NT2/D1 (cell line): ENCODE results near the gene ABCG1.

Source experiments
- DNase-seq: peaks from one replicate; pipeline ENCODE4 v3.0.0-alpha.2; 2011; ENCODE audit warnings: low read depth, low spot score
- H3K27me3 ChIP-seq: 2 replicates; pipeline ENCODE4 v1.6.0; 2011; ENCODE audit warnings: mild to moderate bottlenecking; ENCODE audit not compliant: insufficient read length, insufficient read depth
- H3K36me3 ChIP-seq: 2 replicates; pipeline ENCODE4 v1.6.1; 2011; ENCODE audit warnings: mild to moderate bottlenecking, low read length, mixed read lengths; ENCODE audit not compliant: insufficient read depth, insufficient read length
- H3K4me1 ChIP-seq: 2 replicates; pipeline ENCODE4 v1.5.1; 2011; ENCODE audit not compliant: insufficient read depth, insufficient read length
- H3K4me3 ChIP-seq: 2 replicates; pipeline ENCODE4 v1.5.1; 2011; ENCODE audit warnings: low read depth; ENCODE audit not compliant: insufficient read length
- H3K9ac ChIP-seq: 2 replicates; pipeline ENCODE4 v1.6.0; 2011; ENCODE audit warnings: low read depth; ENCODE audit not compliant: insufficient read length
- H3K9me3 ChIP-seq: 2 replicates; pipeline ENCODE4 v1.5.1; 2011; ENCODE audit warnings: mild to moderate bottlenecking, low read length; ENCODE audit not compliant: insufficient read depth
- SUZ12 ChIP-seq: IDR thresholded peaks from 2 replicates; pipeline ENCODE4 v1.6.1; 2011; ENCODE audit not compliant: insufficient read length, insufficient read depth; ENCODE audit errors: extremely low read depth
- YY1 ChIP-seq: IDR thresholded peaks from 2 replicates; pipeline ENCODE4 v1.6.1; 2011; ENCODE audit not compliant: insufficient read length, insufficient read depth
- ZNF274 ChIP-seq: IDR thresholded peaks from 2 replicates; pipeline ENCODE4 v1.6.1; 2011; ENCODE audit warnings: mild to moderate bottlenecking, low read depth, low read length

ABCG1 gene

DNA sequence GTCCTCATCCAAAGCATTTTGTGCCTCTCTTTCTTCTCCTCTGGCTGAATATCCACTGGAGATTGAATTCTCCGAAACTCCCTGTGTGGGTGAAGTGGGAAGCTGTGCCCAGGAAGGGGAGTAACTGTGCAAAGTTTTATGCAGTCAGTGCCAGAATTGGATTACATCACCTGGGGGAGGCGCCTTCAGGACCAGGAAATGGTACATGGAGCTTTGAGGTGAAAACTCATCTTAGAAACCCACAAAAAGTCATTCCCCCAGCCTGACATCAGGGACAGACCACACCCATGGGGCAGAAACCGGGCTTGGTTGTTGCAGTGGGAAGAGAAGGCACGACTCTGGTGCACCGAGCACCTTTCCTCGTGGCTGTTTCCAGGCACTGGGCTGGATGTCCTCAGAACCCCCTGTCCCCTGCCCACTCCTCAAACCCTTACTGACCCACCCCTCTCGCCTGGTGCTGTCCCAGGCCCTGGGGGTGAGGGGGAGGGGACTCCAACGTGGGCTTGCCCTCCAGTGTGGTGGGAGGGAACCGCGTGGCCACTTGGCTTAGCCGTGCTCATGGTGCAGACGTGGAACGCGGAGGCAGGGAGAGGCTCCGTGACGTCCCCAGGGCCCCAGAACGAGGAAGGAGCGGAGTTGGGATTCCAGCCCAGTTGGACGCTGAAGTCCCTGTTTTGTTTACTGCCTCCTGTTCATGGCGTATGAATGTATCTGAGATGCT is 80.5 kb downstream of the ABCG1 start:
- Histone ChIP-seq H3K9ac (no peak overlapping the region), H3K4me3 (no peak overlapping the region), H3K27me3 (no peaks in the 10 kb centered on the region), H3K4me1 (peaks cover 8% of the 10 kb centered on the region), H3K9me3 (no peaks in the 10 kb centered on the region), H3K36me3 (no peaks in the 10 kb centered on the region)
- TF ChIP-seq YY1 (no peak), SUZ12 (no peak), ZNF274 (no peak)
- DNase-seq, result no peak

DNA sequence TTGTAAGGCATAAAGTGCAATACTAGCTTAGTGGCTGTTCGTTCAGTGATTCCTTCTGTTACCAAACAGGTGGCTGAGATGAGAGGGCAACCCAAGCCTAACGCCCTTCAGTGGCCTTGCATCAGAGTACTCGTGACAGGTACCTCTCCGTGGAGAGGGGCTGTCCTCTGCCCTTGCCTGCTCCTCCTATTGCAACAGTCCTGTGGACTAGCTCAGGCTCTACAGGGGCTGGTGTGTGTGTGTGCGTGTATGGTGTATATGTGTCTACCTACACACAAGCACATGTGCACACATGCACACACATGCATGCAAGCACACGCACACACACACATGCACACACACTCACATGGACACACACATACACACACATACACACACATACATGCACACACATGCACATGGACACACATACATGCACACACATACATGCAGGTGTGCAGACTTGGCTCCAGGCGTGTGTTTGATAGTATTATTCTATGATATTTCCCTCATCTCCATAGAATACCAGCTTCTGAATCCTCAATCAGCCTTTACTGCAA is 81.2 kb downstream of the ABCG1 start:
- Histone ChIP-seq H3K4me1 (peaks cover 8% of the 10 kb centered on the region), H3K9ac (no peak overlapping the region), H3K27me3 (no peaks in the 10 kb centered on the region), H3K36me3 (no peaks in the 10 kb centered on the region), H3K9me3 (no peaks in the 10 kb centered on the region), H3K4me3 (no peak overlapping the region)
- no peak for TF ChIP-seq ZNF274
- no peak for TF ChIP-seq SUZ12
- no peak for TF ChIP-seq YY1
- DNase-seq, result no peak

DNA sequence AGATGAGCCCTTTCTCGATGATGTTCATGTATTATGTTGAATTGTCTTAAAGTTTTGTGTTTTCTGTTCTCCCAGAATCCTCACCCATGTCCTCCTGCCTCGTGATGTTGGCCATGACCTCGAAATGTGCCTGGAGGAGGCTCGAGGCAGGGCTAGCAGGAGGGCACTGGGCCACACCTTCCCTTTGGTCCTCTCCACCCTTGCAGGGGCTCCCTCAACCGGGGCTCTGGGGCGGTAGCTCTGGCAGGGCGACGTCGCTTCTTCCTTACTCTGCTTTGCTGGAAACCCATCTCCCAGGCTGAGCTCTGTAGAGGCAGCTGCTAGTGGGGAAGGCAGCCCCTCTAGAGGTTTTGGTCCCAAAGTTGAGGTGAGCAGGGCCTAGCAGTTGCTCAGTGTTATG is 82.0 kb downstream of the ABCG1 start:
- Histone ChIP-seq H3K9ac (no peak overlapping the region), H3K36me3 (no peaks in the 10 kb centered on the region), H3K4me1 (peaks cover 8% of the 10 kb centered on the region), H3K27me3 (no peaks in the 10 kb centered on the region), H3K9me3 (no peaks in the 10 kb centered on the region), H3K4me3 (no peak overlapping the region)
- no peak for DNase-seq
- no peak for TF ChIP-seq SUZ12
- no peak for TF ChIP-seq YY1
- TF ChIP-seq ZNF274, result no peak

DNA sequence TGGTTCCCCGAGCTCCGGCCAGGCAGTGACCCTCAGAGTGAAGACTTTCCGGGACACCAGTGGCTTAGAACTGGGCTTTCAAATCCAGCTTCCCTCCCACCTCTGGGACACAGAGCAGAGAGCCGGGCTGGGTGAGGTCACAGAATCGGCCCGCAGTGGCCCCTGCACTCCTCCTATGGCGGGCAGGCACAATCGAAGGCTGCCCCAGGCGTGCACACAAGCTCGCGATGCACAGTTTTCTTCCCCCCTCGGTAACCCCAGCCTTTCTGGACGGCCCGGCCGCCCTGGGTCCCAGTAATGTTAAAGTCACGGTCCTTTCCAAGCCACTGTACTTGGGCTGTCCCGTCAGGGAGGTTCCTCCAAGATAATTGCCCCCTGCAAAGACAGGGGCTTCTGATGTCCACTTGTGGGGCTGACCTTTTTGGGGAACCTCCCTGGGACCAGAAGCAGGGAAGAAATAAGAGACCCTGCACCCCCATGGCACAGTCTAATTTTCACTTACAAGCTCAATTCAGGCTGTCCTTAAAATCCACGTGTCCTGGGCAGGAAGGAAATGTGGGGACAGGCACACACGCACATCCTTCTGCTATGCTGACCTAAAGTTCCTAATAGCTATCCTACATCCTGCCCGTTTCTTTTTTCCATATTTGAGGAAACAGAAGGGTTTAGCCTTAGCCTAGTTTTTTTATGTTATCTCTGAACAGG is 82.6 kb downstream of the ABCG1 start:
- TF ChIP-seq YY1, result no peak
- no peak for TF ChIP-seq SUZ12
- no peak for TF ChIP-seq ZNF274
- H3K4me1 ChIP-seq, result peaks cover 8% of the 10 kb centered on the region

DNA sequence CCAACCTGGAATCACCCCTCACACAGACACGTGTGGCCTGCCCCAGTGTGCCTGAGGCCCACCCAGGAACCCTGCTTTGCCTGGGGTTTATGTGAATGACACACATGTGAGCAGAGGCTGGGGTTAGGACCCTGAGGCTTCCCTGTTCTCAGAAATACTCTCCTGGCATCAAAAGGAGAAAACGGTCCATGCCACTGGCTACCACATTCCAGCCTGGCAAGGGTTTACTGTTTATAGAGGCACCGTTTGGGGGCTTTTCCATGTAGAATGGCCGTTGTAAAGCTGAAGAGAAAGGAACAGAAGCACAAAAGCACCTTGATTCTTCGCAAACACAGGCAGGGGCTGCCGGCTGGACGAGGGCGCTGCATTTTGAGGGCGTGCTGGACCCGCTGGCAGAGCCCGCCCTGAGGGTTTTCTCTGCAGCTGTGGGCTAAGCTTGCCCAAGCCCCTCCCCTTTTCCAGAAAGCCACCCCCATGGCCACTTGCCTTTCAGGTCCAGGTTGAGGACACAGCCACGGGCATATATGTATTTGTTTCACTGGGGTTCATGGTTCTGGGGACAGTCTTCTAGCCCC is 83.2 kb downstream of the ABCG1 start:
- H3K4me1 ChIP-seq, result peaks cover 8% of the 10 kb centered on the region
- H3K9me3 ChIP-seq, result no peaks in the 10 kb centered on the region
- no peak for DNase-seq
- no peaks in the 10 kb centered on the region for H3K36me3 ChIP-seq
- no peaks in the 10 kb centered on the region for H3K27me3 ChIP-seq
- H3K9ac ChIP-seq, result no peak overlapping the region
- TF ChIP-seq ZNF274 (no peak), YY1 (no peak), SUZ12 (no peak)
- no peak overlapping the region for H3K4me3 ChIP-seq

More for the DNA sequence above, 82.6 kb downstream of the ABCG1 start:
- Histone ChIP-seq H3K27me3 (no peaks in the 10 kb centered on the region), H3K4me3 (no peak overlapping the region), H3K9ac (no peak overlapping the region), H3K36me3 (no peaks in the 10 kb centered on the region), H3K9me3 (no peaks in the 10 kb centered on the region)
- DNase-seq, result no peak

DNA sequence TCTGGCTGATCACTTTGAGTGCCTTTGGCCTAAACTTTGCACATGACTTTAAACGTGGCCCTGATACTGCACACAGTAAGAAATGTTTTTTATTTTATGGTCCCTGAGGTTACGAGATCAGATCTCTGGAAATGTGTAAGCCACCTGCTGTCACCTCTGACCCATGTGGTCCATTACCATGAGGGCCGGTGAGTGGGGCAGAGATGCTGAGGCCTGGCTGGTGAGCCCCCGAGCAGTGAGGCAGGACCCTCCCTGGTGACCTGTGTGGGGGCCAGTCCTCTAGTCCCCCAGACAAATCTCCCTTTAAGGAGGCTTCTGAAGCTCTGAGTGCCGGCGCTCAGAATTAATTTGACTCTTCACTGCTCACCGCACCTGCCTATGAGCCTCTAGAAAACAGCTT is 83.9 kb downstream of the ABCG1 start:
- TF ChIP-seq ZNF274 (no peak), YY1 (no peak), SUZ12 (no peak)

DNA sequence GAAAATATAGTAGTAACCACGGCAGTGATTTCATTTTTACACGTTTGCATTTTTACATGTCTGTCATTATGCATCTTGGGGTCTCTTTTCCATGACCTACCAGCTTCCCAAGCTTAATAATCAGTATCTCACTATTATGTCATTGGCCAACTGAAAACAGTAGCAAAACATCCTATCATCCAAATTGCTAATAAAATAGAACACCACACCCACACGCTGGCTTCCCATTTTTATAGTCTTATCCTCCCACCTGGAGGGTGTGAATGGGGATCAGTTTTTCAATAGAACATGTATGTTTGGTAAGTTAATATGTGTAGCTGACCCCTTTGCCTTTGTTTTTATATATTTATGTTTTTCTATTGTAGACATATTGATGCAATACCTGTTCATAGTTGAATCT is 84.5 kb downstream of the ABCG1 start:
- TF ChIP-seq SUZ12 (no peak), YY1 (no peak), ZNF274 (no peak)
- Histone ChIP-seq H3K27me3 (no peaks in the 10 kb centered on the region), H3K36me3 (no peaks in the 10 kb centered on the region), H3K4me1 (peaks cover 8% of the 10 kb centered on the region), H3K4me3 (no peak overlapping the region), H3K9ac (no peak overlapping the region), H3K9me3 (no peaks in the 10 kb centered on the region)
- no peak for DNase-seq

More for the DNA sequence above, 83.9 kb downstream of the ABCG1 start:
- Histone ChIP-seq H3K4me3 (no peak overlapping the region), H3K27me3 (no peaks in the 10 kb centered on the region), H3K9ac (no peak overlapping the region), H3K36me3 (no peaks in the 10 kb centered on the region), H3K4me1 (peaks cover 8% of the 10 kb centered on the region), H3K9me3 (no peaks in the 10 kb centered on the region)
- no peak for DNase-seq
